H1 (cell line): ENCODE data around the gene MACROD2. TPM values are rescaled to one million over a fixed set of nuclear protein-coding genes. Genes with fewer than 3 reads are reported as not detected.

ENCODE experiments used
- CTCF ChIA-PET: fragments of 300-600 bp; sonication (Branson Sonifier 250); formaldehyde crosslinking; loops from one replicate; lab custom pipeline; 2021; ENCODE audit not compliant: partially characterized antibody; lab: Charles Lee
- POLR2A ChIA-PET: fragments of 300-600 bp; sonication (Branson Sonifier 250); formaldehyde crosslinking; loops from one replicate; lab custom pipeline; 2021; ENCODE audit warnings: inconsistent platforms; ENCODE audit not compliant: partially characterized antibody; lab: Charles Lee
- DNase-seq, 2 experiments: peaks; one replicate each; pipeline versions ENCODE4 v3.0.0 to v3.0.0-alpha.2; 2010 to 2022; ENCODE audit warnings: low spot score in 2 of 2, low read depth in 1 of 2, mixed read lengths in 1 of 2
- FAIRE-seq: peaks from 2 replicates; lab custom pipeline; 2011; peaks lifted over from hg19 to GRCh38; lab: Jason Lieb, UNC
- H2AFZ ChIP-seq: 2 replicates; pipeline ENCODE4 v1.8.1; 2012; ENCODE audit warnings: low read length, inconsistent platforms
- H2AK5ac ChIP-seq: 2 replicates; pipeline ENCODE4 v1.6.1; 2013; ENCODE audit warnings: low read depth, low read length
- H2BK120ac ChIP-seq: replicated peaks from 2 replicates; pipeline ENCODE3; 2013; ENCODE audit warnings: low read depth, low read length, inconsistent platforms
- H2BK12ac ChIP-seq: 2 replicates; pipeline ENCODE4 v1.6.1; 2013; ENCODE audit warnings: low read depth, low read length
- H2BK15ac ChIP-seq: 2 replicates; pipeline ENCODE4 v1.6.1; 2013; ENCODE audit warnings: low read length
- H2BK20ac ChIP-seq: 2 replicates; pipeline ENCODE4 v1.6.1; 2013; ENCODE audit warnings: low read length
- H2BK5ac ChIP-seq: 2 replicates; pipeline ENCODE4 v1.6.1; 2013; ENCODE audit warnings: low read depth, low read length
- H3K14ac ChIP-seq: 2 replicates; pipeline ENCODE4 v1.6.1; 2013; ENCODE audit warnings: inconsistent platforms; ENCODE audit not compliant: insufficient read length
- H3K18ac ChIP-seq: 2 replicates; pipeline ENCODE4 v1.6.1; 2013; ENCODE audit warnings: low read length; ENCODE audit errors: extremely low read depth
- H3K23ac ChIP-seq: 2 replicates; pipeline ENCODE4 v1.6.1; 2013; ENCODE audit warnings: inconsistent platforms; ENCODE audit not compliant: insufficient read length
- H3K23me2 ChIP-seq: 2 replicates; pipeline ENCODE4 v1.6.1; 2013; ENCODE audit warnings: low read depth, low read length
- H3K27ac ChIP-seq: 2 replicates; pipeline ENCODE4 v1.6.1; 2011; ENCODE audit warnings: low read depth, low read length, inconsistent platforms
- H3K27me3 ChIP-seq, 4 experiments: replicated peaks in 1 of 4; 1 replicate in 1 of 4; 2 replicates in 3 of 4; pipeline versions ENCODE4 v1.6.1 to v1.8.1; 2011 to 2013; ENCODE audit warnings: low read length in 3 of 4, mild to moderate bottlenecking in 3 of 4, inconsistent platforms in 2 of 4, mixed read lengths in 2 of 4, moderate library complexity in 1 of 4; ENCODE audit not compliant: control insufficient read depth in 3 of 4, insufficient read depth in 3 of 4; ENCODE audit errors: extremely low read depth in 1 of 4
- H3K36me3 ChIP-seq, 4 experiments: 2 replicates each; pipeline versions ENCODE4 v1.6.1 to v1.8.1; 2011 to 2013; ENCODE audit warnings: mild to moderate bottlenecking in 4 of 4, low read length in 3 of 4, moderate library complexity in 2 of 4, control low read depth in 1 of 4, inconsistent platforms in 1 of 4; ENCODE audit not compliant: insufficient read depth in 4 of 4, control insufficient read depth in 2 of 4
- H3K4ac ChIP-seq: replicated peaks from 2 replicates; pipeline ENCODE3; 2013; ENCODE audit warnings: low read length, low read depth, mixed read lengths, inconsistent platforms; ENCODE audit not compliant: insufficient read length
- H3K4me1 ChIP-seq, 4 experiments: replicated peaks in 1 of 4; 1 replicate in 1 of 4; 2 replicates in 3 of 4; pipeline versions ENCODE4 v1.6.1 to v1.8.1; 2011 to 2013; ENCODE audit warnings: low read length in 3 of 4, inconsistent platforms in 2 of 4, mixed read lengths in 1 of 4; ENCODE audit not compliant: insufficient read depth in 4 of 4, control insufficient read depth in 3 of 4
- H3K4me2 ChIP-seq, 2 experiments: 2 replicates each; pipeline versions ENCODE4 v1.6.1 to v1.8.1; 2011 to 2013; ENCODE audit warnings: low read depth in 2 of 2, low read length in 2 of 2, control low read depth in 1 of 2, inconsistent platforms in 1 of 2, mild to moderate bottlenecking in 1 of 2; ENCODE audit not compliant: insufficient read depth in 1 of 2
- H3K4me3 ChIP-seq, 4 experiments: fragments of 200-600, 300-600 bp in 1 of 4; sonication (generic), shearing (Covaris generic), sonication (Bioruptor Twin) in 1 of 4; 2 replicates each; pipeline versions ENCODE4 v1.5.1 to v1.8.1; 2011 to 2016; ENCODE audit warnings: low read length in 4 of 4, low read depth in 3 of 4, control low read depth in 2 of 4, inconsistent platforms in 2 of 4, mild to moderate bottlenecking in 2 of 4, mixed read lengths in 1 of 4, moderate library complexity in 1 of 4; ENCODE audit not compliant: insufficient read depth in 2 of 4; ENCODE audit errors: extremely low read depth in 1 of 4
- H3K56ac ChIP-seq: replicated peaks from 2 replicates; pipeline ENCODE3; 2013; ENCODE audit warnings: low read depth, mild to moderate bottlenecking, mixed read lengths, low read length, inconsistent platforms; ENCODE audit not compliant: insufficient read length
- H3K79me1 ChIP-seq: 2 replicates; pipeline ENCODE4 v1.6.1; 2013; ENCODE audit warnings: low read depth, low read length, control low read depth
- H3K79me2 ChIP-seq, 2 experiments: 2 replicates each; pipeline versions ENCODE4 v1.6.1 to v1.8.1; 2012 to 2013; ENCODE audit warnings: low read length in 2 of 2, mild to moderate bottlenecking in 2 of 2, inconsistent platforms in 1 of 2; ENCODE audit not compliant: insufficient read depth in 2 of 2, control insufficient read depth in 1 of 2
- H3K9ac ChIP-seq, 4 experiments: replicated peaks in 1 of 4; 1 replicate in 1 of 4; 2 replicates in 3 of 4; pipeline versions ENCODE4 v1.6.1 to v1.8.1; 2011 to 2013; ENCODE audit warnings: low read depth in 3 of 4, low read length in 3 of 4, control low read depth in 2 of 4, mild to moderate bottlenecking in 2 of 4, moderate library complexity in 2 of 4, inconsistent platforms in 1 of 4; ENCODE audit errors: extremely low read depth in 1 of 4
- H3K9me3 ChIP-seq, 2 experiments: 2 replicates each; pipeline versions ENCODE4 v1.6.1 to v1.8.1; 2012 to 2013; ENCODE audit warnings: mild to moderate bottlenecking in 2 of 2, moderate library complexity in 2 of 2, control low read depth in 1 of 2, inconsistent platforms in 1 of 2, low read depth in 1 of 2, low read length in 1 of 2, mixed read lengths in 1 of 2; ENCODE audit not compliant: insufficient read depth in 2 of 2
- H4K20me1 ChIP-seq, 2 experiments: replicated peaks in 1 of 2; 2 replicates each; pipeline versions ENCODE3 to v1.8.1; 2011 to 2013; ENCODE audit warnings: inconsistent platforms in 2 of 2, low read length in 2 of 2, mild to moderate bottlenecking in 1 of 2; ENCODE audit not compliant: insufficient read depth in 2 of 2, control insufficient read depth in 1 of 2
- H4K5ac ChIP-seq: 2 replicates; pipeline ENCODE4 v1.6.1; 2013; ENCODE audit warnings: low read length, low read depth, mixed read lengths, inconsistent platforms; ENCODE audit not compliant: insufficient read length
- H4K8ac ChIP-seq: 2 replicates; pipeline ENCODE4 v1.8.0; 2013; ENCODE audit warnings: mild to moderate bottlenecking, moderate library complexity, low read length, inconsistent platforms; ENCODE audit not compliant: insufficient read depth; ENCODE audit errors: extremely low read depth
- H4K91ac ChIP-seq: replicated peaks from 2 replicates; pipeline ENCODE3; 2013; ENCODE audit warnings: low read length, mixed read lengths, inconsistent platforms; ENCODE audit not compliant: insufficient read length
- POU5F1 ChIP-seq: IDR thresholded peaks from 2 replicates; pipeline ENCODE4 v1.6.1; 2011; ENCODE audit warnings: low read depth, mild to moderate bottlenecking, low read length, moderate library complexity
- RBBP5 ChIP-seq: IDR thresholded peaks from 2 replicates; pipeline ENCODE4 v1.7.1; 2012; ENCODE audit warnings: low read depth, mild to moderate bottlenecking, inconsistent platforms, low read length, moderate library complexity, borderline replicate concordance
- TBP ChIP-seq: IDR thresholded peaks from 2 replicates; pipeline ENCODE4 v1.6.1; 2011; ENCODE audit warnings: low read depth, low read length, improper control_type of control experiment
- WGBS, 2 experiments: shearing (Covaris generic) in 1 of 2; methylation state at CpG; one replicate each; pipeline versions ENCODE4 v1.1.6 to v1.1.7; 2013 to 2015; ENCODE audit warnings: low lambda C conversion rate in 2 of 2, mixed read lengths in 2 of 2, inconsistent platforms in 1 of 2, low coverage in 1 of 2, missing lambda C conversion rate in 1 of 2; ENCODE audit not compliant: insufficient replicate concordance in 2 of 2, insufficient coverage in 1 of 2, insufficient read length in 1 of 2; ENCODE audit errors: extremely low coverage in 1 of 2, missing lambda C conversion rate in 1 of 2; 5-methylcytosine and 5-hydroxymethylcytosine counted together
- polyA plus RNA-seq, 7 experiments: library from polyadenylated mRNA; depleted of rRNA in 3 of 7; stranded (reverse) in 5 of 7; unstranded in 2 of 7; fragments of >200 nt in 5 of 7; fragments of 200-250 nt in 2 of 7; gene quantifications; 1 replicate in 5 of 7; 2 replicates in 1 of 7; 4 replicates in 1 of 7; pipeline versions ENCODE4 v1.2.1 to v1.2.3, GENCODE V29; 2011 to 2013; ENCODE audit warnings: missing spikeins in 2 of 7, mixed read lengths in 2 of 7
- total RNA-seq: library from RNA; stranded (reverse); fragmentation: NEBNext Ultra II Directional; extraction: Animal tissue kit (Norgen Biotek cat#: 25700); gene quantifications from 2 replicates; pipeline ENCODE4 v1.2.1, GENCODE V29; 2021

The MACROD2 gene
- total and polyA plus RNA-seq, 2 of the 8 experiments (the other 6 are each of a cell fraction or from before 2014, with no cell fraction given): 0.70 to 3.9 TPM

GRCh38 chr20:14046534-14046933 is 51.2 kb downstream of the MACROD2 start:
- no peak overlapping the region for H3K4me3 ChIP-seq
- no peak overlapping the region for H4K5ac ChIP-seq
- no peak overlapping the region for H3K56ac ChIP-seq
- H2BK20ac ChIP-seq: no peak overlapping the region
- no peaks in the 10 kb centered on the region for H3K9me3 ChIP-seq
- H2AFZ ChIP-seq: no peak overlapping the region
- H3K36me3 ChIP-seq: no peaks in the 10 kb centered on the region
- H3K79me1 ChIP-seq: no peaks in the 10 kb centered on the region
- H3K23me2 ChIP-seq: no peaks in the 10 kb centered on the region
- H3K27me3 ChIP-seq: no peaks in the 10 kb centered on the region
- ChIA-PET CTCF (interaction anchor here (0.7 to 2.2 kb wide), 5 partner anchors 10 to 226 kb away, joined by 3 to 8 read pairs (median 3); no protein-coding TSS in a partner anchor), POLR2A (no interaction called here)
- no peak overlapping the region for H3K9ac ChIP-seq
- no peak overlapping the region for H3K27ac ChIP-seq
- H3K4me1 ChIP-seq: no peaks in the 10 kb centered on the region
- no peak overlapping the region for H3K4ac ChIP-seq
- WGBS, 2 experiments: 90% methylated on average over 2 of the region's 2 CpGs; no CpG with 5 or more reads in 1 of the 2 experiments
- H2BK5ac ChIP-seq: no peak overlapping the region
- no peak overlapping the region for H3K14ac ChIP-seq
- no peak overlapping the region for H3K18ac ChIP-seq
- H4K8ac ChIP-seq: no peak overlapping the region
- no peak overlapping the region for H3K23ac ChIP-seq
- H4K20me1 ChIP-seq: no peaks in the 10 kb centered on the region
- no peak for DNase-seq
- H2BK12ac ChIP-seq: no peak overlapping the region
- H2AK5ac ChIP-seq: no peak overlapping the region
- H2BK15ac ChIP-seq: no peak overlapping the region
- H2BK120ac ChIP-seq: no peak overlapping the region
- no peak overlapping the region for H3K4me2 ChIP-seq
- no peak for FAIRE-seq
- H3K79me2 ChIP-seq: no peaks in the 10 kb centered on the region
- no peak overlapping the region for H4K91ac ChIP-seq
- TF ChIP-seq TBP (no peak), RBBP5 (no peak), POU5F1 (no peak)
